Left colon (tissue), 2 donors: ENCODE results near the gene TOGARAM2. TPM values are rescaled to one million over a fixed set of nuclear protein-coding genes. Genes with fewer than 3 reads are reported as not detected.

Experiments
- ATAC-seq: fragments of 200-7000 bp; cut with Tn5 transposase; one replicate; pipeline ENCODE4 v1.9.1; 2020; ENCODE audit warnings: mild to moderate bottlenecking, moderate library complexity
- DNase-seq, 2 donors: peaks; one replicate each; pipeline ENCODE4 v3.0.0-alpha.2; 2020
- intact Hi-C, 2 donors: fragments of 100-400 bp; cut with DNase I in 1 of 2; cut with micrococcal nuclease in 1 of 2; formaldehyde crosslinking; loops; one replicate each; pipeline versions ENCODE4 v1.11.2 to v1.14.0; 2022; cut with DNase I, micrococcal nuclease
- total RNA-seq, 2 donors: library from RNA; stranded (reverse); fragmentation: NEBNext Ultra II Directional; extraction: Animal tissue kit (Norgen Biotek cat#: 25700); gene quantifications; one replicate each; pipeline ENCODE4 v1.2.1, GENCODE V29; 2021
- donor health status: DM: no; HTN: no; CAD: no.
- donor health status: DM: yes; HTN: yes; CAD: no.

Gene TOGARAM2
- total RNA-seq, 2 donors from 2014 or later = 0.17 to 0.64 TPM

- intact Hi-C loops = no loop called here
- DNase-seq (no peak), ATAC-seq (no peak)
Measured at GRCh38 chr2:29062371-29062770, 81.3 kb downstream of the TOGARAM2 start.

DNA sequence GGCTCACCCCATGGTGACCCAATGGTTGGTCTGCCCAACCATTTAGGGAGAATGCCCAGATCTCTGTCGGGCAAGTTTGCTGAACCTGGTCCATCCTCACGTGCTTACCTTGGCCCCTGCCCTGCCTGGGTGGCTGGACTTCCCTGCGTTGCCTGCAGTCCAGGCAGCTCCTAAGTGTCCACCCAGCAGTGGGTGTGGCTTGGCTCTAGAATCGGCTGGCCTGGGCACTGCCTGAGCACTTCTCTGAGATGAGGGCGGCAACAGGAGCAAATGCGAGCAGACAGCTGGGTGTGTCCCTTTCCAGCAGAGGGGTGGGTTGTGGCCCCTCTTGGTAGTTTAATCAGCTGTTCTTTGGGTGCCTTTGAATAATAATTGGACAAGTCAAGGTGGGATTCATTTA, 82.0 kb downstream of the TOGARAM2 start:
- intact Hi-C loops = no loop called here
- ATAC-seq = no peak
- DNase-seq = no peak

DNA sequence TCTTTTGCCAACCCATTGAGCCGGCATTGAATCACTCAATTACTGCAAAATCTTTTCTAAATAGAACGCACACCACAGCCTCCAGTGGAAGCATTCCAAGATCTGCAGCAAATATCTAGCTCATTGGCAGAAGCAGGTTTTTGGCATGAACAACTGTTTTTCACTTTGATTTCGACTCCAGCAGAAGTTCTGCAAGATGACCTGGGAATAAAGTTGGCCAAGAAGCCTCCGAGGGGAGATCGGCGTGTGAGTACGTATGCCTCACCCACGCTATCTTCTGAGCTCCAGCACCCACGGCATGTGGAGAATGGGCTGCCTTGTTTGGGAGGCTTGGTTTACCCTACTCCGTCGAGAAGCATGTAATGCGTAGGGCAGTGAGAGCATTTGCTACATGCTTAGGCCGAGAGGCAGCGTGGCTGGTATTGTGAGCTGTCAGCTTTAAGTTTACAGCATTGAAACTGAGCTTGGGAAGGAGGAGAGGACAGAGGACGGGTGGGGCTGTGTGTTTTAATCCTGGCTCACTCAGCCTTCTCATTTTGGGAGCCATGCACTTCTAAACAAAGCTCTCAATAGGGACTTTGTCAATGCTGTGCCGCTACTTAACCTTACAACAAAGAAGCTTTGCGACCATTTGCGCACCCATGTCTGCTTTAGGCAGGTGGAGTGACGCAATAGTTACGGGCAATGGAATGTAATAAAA, 82.7 kb downstream of the TOGARAM2 start:
- DNase-seq (no peak), ATAC-seq (no peak)
- intact Hi-C loops = no loop called here

DNA sequence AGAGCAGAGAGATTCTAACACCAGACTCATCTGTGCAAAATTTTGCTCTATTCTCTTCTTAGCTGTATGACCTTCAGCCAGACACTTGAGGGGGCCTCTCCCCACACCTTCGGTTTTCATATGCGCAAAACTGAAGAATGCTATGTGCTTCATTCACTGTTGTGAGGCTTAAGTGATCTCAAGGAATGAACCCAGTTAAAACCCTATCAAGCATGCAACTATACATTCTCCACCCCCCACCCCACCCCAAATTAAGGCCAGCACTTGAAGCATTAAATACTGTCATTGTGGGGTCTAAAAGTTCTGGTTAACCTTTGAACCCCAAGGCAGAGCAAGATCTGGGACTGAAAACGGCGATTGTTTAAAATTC, 83.2 kb downstream of the TOGARAM2 start:
- no peak for DNase-seq
- intact Hi-C loops = no loop called here
- no peak for ATAC-seq

GRCh38 chr2:29064746-29065067, 83.6 kb downstream of the TOGARAM2 start:
- ATAC-seq = no peak
- DNase-seq = no peak
- intact Hi-C loops = no loop called here

DNA sequence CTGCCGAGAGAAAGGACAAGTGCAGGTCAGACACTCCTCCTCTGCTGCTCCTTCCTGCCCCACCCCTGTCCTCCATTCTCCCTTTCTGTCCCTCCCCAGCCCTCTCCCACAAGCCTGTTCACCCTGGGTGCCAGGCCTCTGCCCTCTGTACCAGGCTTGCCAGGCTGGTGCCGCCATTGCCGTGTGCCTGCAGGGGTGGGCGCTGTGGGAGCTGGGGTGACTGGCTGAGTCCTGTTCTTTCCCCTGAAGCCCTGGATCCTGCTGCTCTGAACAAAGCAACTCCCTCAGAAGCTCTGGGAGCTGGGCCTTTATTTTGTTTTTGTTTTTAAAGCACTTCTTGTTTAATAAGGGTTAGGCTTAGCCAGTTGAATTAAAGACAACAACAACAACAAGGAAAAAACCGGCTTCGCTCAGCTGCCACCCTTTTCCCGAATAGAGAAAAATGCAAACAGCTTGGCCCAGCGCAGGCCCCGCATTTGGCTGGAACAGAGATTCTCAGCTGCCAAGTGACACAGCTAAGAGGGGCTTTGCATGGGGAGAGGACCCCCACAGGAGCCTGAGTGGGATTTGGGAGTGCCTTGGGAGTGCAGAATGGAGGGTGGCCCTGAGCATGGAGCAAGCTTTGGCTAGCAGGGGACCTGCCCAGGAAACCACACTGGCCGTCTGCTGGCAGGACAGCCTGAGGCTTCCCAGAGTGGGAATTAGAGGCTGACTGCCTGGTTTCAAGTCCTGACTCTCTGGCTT, 84.1 kb downstream of the TOGARAM2 start:
- ATAC-seq = no peak

DNA sequence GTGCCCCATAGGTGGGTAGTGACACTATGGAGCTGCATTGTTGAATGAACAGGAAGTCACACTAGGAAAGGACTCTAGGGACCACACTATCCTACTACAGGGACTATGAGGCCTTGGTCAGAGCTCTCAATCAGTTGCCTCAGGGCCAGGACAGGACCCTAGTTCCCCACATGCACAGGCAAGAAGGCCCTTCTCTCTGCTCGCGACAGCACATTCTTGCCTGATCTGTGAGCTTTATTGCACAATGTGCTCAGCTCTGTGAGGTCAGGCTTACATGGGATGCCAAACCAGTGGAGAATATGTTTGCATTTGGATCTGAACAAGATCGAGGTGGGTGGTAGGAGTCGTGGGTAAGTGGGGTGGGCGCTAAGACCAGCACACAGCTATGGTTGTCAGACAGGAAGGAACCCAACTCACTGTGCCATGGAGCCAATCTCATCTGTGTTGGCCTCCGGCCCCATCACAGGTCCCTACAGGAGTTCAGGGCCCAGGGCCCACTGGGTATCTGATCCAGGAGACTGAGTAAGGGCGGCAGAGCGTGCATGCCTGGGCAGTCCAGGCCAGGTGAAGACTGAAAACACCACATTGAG, 85.3 kb downstream of the TOGARAM2 start:
- ATAC-seq = no peak
- DNase-seq = no peak
- intact Hi-C loops = no loop called here

More for the DNA sequence above, 84.1 kb downstream of the TOGARAM2 start:
- intact Hi-C loops = no loop called here
- no peak for DNase-seq

DNA sequence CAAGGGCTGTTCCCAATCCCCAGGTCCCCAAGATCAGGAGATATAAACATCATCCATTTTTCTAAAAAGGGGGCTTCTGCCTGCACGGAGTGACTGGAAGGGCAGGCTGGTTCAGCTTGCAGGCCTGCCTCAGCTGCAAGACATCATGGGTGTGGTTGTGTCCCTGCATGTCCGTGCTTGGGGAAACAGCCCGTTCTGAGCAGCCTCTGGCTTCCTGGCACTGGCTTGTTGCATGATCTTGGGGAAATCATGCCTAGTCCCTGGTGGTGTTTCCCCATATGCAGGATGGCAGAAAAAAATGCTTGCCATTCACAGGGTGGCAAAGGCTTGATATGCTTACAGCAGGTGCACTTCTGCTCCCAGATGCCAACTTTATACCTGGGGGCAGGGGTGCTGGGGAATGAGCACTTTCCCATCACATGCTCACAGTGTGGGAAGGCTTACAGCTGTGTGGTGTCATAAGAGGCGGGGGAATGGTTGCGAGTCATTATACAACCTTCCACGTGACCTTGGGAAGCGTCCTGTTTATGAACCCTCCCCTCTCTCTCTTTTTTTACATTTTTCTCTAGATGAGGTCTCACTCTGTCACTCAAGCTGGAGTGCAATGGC, 86.0 kb downstream of the TOGARAM2 start:
- DNase-seq = no peak
- no peak for ATAC-seq
- intact Hi-C loops = no loop called here

- intact Hi-C loops = no loop called here
- no peak for DNase-seq
- ATAC-seq = no peak
Measured at GRCh38 chr2:29068513-29068912, 87.4 kb downstream of the TOGARAM2 start.

DNA sequence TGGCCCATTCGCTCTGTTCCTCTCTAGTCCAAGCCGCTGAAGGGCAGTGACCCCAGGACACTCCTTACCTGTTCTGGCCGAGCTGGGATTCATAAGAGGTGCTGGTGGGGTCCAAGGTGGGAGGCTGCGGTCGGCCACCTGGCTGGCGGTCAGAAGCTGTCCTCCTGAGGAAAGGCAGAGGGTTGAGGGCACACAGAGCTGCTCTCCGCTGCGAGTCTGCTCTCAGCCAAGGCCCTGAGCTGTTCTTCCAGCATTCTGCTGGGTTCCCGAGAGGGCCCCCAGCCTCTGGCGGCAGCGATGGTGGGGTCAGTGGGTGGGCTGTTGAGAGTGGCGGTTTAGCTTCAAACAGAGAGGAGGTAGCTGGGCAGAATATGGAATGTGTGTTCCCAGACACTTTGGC, 89.4 kb downstream of the TOGARAM2 start:
- intact Hi-C loops = no loop called here
- no peak for DNase-seq
- no peak for ATAC-seq

DNA sequence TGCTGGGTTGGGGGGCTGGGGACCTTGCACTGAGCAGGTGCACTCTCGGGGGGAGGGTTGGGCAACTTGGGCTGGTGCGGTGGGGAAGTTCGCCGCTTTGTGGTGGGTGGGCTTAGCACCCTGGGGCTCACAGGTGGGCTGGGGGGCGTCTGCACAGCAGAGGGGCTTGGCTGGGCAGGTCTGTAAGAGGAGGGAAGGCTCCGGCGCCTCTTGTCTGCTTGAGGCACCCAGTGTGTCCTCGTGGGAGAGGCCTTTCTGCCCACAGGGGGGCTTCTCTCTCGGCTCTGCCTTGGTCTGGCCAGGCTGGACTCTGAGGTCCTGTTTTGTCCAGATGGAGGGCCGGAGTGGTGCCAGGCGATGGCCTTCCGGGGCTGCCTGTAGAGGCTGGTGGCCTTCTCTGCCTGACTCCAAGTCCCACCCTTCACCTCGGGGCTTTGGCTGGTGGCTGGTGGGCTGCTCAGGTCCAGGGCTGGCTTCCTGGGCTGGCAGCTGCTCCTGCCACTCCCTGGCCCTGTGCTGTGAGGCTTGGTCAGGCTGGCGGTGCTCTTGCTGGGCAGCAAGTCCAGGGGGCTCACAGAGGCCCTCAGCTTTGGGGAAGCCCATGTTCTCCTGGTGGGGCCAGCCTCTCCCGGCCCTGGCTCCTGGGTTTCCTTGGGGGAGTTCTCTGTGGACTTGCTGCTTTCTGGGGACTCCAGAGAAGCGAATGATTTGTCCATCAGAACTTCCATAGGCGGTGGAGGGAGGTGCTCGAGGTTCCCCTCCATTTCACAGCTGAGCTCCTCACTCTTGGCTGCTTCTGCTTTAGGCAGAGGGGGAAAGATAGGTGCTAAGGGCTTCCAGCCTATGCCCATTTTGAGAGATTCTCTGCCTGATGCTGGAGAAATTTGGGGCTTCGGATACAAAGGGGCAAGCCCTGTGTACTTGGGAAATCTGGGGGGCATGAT, 90.2 kb downstream of the TOGARAM2 start:
- no peak for ATAC-seq

DNA sequence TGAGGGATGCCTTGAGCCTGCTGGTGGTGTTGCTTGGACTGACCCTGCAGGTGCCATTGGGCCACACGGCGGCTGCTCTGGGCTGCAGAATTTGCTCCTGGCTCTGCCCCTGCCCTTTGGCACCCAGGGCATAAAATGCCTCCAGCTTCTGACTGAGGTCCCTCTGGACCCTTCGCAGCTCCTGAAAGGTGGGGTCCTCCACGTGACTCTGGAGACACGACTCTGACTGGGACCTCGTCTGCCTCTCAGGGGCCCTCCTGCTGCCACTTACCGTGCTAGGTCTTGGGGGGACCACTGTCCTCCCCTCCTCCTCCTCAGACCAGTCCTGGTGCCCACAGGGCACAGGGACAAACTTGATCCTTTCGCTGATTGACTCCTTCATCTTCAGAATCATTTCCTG, 91.2 kb downstream of the TOGARAM2 start:
- DNase-seq = no peak
- ATAC-seq = no peak
- intact Hi-C loops = no loop called here

More for the DNA sequence above, 90.2 kb downstream of the TOGARAM2 start:
- no peak for DNase-seq
- intact Hi-C loops = no loop called here

- intact Hi-C loops = no loop called here
- ATAC-seq (no peak), DNase-seq (no peak)
Measured at GRCh38 chr2:29072971-29073725, 92.0 kb downstream of the TOGARAM2 start.

- no peak for ATAC-seq
- intact Hi-C loops = no loop called here
- no peak for DNase-seq
Measured at GRCh38 chr2:29073933-29074332, 92.8 kb downstream of the TOGARAM2 start.

DNA sequence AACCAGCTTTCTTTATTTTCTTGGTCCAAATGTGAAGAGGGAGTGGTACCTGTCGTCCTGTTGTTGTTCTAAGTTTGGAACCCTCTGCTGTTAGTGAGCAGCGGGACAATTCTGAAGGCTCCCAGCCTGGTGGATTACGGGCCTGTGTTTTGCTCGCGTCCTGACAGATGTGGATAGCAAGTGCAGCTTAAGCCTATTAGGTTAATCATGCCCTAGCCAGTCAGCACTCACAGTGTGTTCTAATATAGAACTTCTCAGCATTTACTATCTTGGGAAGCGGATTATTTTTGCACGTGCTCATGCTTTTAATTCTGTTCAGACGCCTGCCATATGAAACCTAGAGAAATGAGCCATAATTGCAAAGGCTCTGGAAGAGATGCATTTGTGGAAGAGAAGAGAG, 93.3 kb downstream of the TOGARAM2 start, which contains the start of gene PCARE:
TSS of gene PCARE (minus strand) at position 113 of the 400 bp plus-strand sequence. CDS start 262 bp downstream, outside the sequence.
- DNase-seq (no peak), ATAC-seq (no peak)
- intact Hi-C loops = no loop called here

GRCh38 chr2:29075894-29076705, 95.0 kb downstream of the TOGARAM2 start:
- intact Hi-C loops = no loop called here
- ATAC-seq = no peak
- DNase-seq = no peak

DNA sequence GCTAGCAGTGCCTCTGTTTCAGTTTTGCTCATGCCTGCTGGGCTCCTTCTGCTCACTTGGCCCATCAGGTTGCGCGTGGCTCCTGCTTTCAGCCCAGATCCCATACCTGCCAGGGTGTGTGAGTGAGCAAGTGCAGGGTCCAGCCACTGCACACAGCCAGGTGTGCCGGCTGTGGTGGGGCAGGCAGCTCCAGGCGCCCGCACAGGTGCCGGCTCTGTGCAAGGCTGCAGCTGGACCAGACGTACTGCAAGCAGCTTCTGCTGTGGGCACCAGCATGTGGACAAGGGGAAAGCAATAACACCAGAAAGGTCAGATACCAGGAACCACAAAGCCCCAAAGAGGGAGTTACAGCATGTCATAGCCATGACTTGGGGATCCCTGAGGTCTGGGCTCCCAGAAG, 98.8 kb downstream of the TOGARAM2 start:
- DNase-seq = no peak
- no peak for ATAC-seq
- intact Hi-C loops = no loop called here
